H9 (cell line): ENCODE measurements around the gene HPD. TPM values are rescaled to one million over a fixed set of nuclear protein-coding genes. Genes with fewer than 3 reads are reported as not detected.
A peak's percentile ranks its signal among the peaks of the same experiment; 100 is the strongest.

Experiments used
- DNase-seq: peaks from one replicate; pipeline ENCODE4 v3.0.0-alpha.2; 2017
- H2AFZ ChIP-seq: one replicate; pipeline ENCODE4 v1.6.1; 2013; ENCODE audit warnings: mild to moderate bottlenecking, low read length, control low read depth, moderate library complexity
- H2AK5ac ChIP-seq: 2 replicates; pipeline ENCODE4 v1.6.1; 2013; ENCODE audit warnings: low read length, control low read depth, mixed read lengths; ENCODE audit not compliant: insufficient read length
- H2BK120ac ChIP-seq: one replicate; pipeline ENCODE4 v1.6.1; 2013; ENCODE audit warnings: low read depth, mild to moderate bottlenecking, low read length, control low read depth, inconsistent platforms; ENCODE audit not compliant: poor library complexity, severe bottlenecking
- H2BK12ac ChIP-seq: 2 replicates; pipeline ENCODE4 v1.6.1; 2013; ENCODE audit warnings: low read length, control low read depth, mixed read lengths, low read depth; ENCODE audit not compliant: insufficient read length
- H2BK15ac ChIP-seq: 2 replicates; pipeline ENCODE4 v1.6.1; 2013; ENCODE audit warnings: low read depth, low read length, control low read depth
- H2BK20ac ChIP-seq: one replicate; pipeline ENCODE4 v1.6.1; 2013; ENCODE audit warnings: low read depth, mild to moderate bottlenecking, low read length, control low read depth, inconsistent platforms; ENCODE audit not compliant: poor library complexity, severe bottlenecking
- H2BK5ac ChIP-seq: 2 replicates; pipeline ENCODE4 v1.6.1; 2013; ENCODE audit warnings: low read length, control low read depth, mixed read lengths; ENCODE audit not compliant: insufficient read length
- H3K14ac ChIP-seq: 2 replicates; pipeline ENCODE4 v1.6.1; 2013; ENCODE audit warnings: low read length, control low read depth; ENCODE audit not compliant: insufficient read depth
- H3K18ac ChIP-seq: 2 replicates; pipeline ENCODE4 v1.6.1; 2013; ENCODE audit warnings: low read depth, mild to moderate bottlenecking, mixed read lengths, low read length, control low read depth; ENCODE audit not compliant: insufficient read length
- H3K23ac ChIP-seq: 2 replicates; pipeline ENCODE4 v1.6.1; 2013; ENCODE audit warnings: low read length, control low read depth, mixed read lengths, low read depth; ENCODE audit not compliant: insufficient read length
- H3K23me2 ChIP-seq: 2 replicates; pipeline ENCODE4 v1.6.1; 2013; ENCODE audit warnings: low read depth, mild to moderate bottlenecking, mixed read lengths, low read length, control low read depth; ENCODE audit not compliant: insufficient read length, poor library complexity, severe bottlenecking
- H3K27ac ChIP-seq: 2 replicates; pipeline ENCODE4 v1.5.1; 2013; ENCODE audit warnings: low read length, control low read depth, mixed read lengths, low read depth; ENCODE audit not compliant: insufficient read length
- H3K27me3 ChIP-seq: 2 replicates; pipeline ENCODE4 v1.6.1; 2013; ENCODE audit warnings: low read length, control low read depth, inconsistent platforms; ENCODE audit not compliant: insufficient read depth
- H3K4ac ChIP-seq: 2 replicates; pipeline ENCODE4 v1.6.1; 2013; ENCODE audit warnings: low read depth, mild to moderate bottlenecking, control low read depth, inconsistent platforms, low read length, moderate library complexity
- H3K4me1 ChIP-seq: 2 replicates; pipeline ENCODE4 v1.6.1; 2013; ENCODE audit warnings: low read length, control low read depth, inconsistent platforms; ENCODE audit not compliant: insufficient read depth
- H3K4me2 ChIP-seq: 2 replicates; pipeline ENCODE4 v1.6.1; 2013; ENCODE audit warnings: low read length, control low read depth, mixed read lengths; ENCODE audit not compliant: insufficient read length, insufficient read depth
- H3K56ac ChIP-seq: 2 replicates; pipeline ENCODE4 v1.6.1; 2013; ENCODE audit warnings: low read depth, mild to moderate bottlenecking, mixed read lengths, low read length, control low read depth; ENCODE audit not compliant: insufficient read length
- H3K79me1 ChIP-seq: 2 replicates; pipeline ENCODE4 v1.6.1; 2013; ENCODE audit warnings: low read depth, mild to moderate bottlenecking, moderate library complexity, low read length, control low read depth, inconsistent platforms; ENCODE audit not compliant: insufficient read depth, poor library complexity, severe bottlenecking
- H3K79me2 ChIP-seq: 2 replicates; pipeline ENCODE4 v1.6.1; 2013; ENCODE audit warnings: low read length, control low read depth, inconsistent platforms; ENCODE audit not compliant: insufficient read depth
- H3K9ac ChIP-seq: 2 replicates; pipeline ENCODE4 v1.6.1; 2013; ENCODE audit warnings: low read length, control low read depth, mixed read lengths; ENCODE audit not compliant: insufficient read length; ENCODE audit errors: extremely low read depth
- H3K9me3 ChIP-seq: one replicate; pipeline ENCODE4 v1.6.1; 2013; ENCODE audit warnings: low read depth, low read length, inconsistent platforms; ENCODE audit not compliant: control insufficient read depth
- H3T11ph ChIP-seq: one replicate; pipeline ENCODE4 v1.6.1; 2013; ENCODE audit warnings: mild to moderate bottlenecking, low read length, control low read depth, inconsistent platforms
- H4K20me1 ChIP-seq: one replicate; pipeline ENCODE4 v1.6.1; 2013; ENCODE audit not compliant: control insufficient read depth, insufficient read length, insufficient read depth
- H4K5ac ChIP-seq: 2 replicates; pipeline ENCODE4 v1.6.1; 2013; ENCODE audit warnings: low read depth, mild to moderate bottlenecking, mixed read lengths, low read length, control low read depth; ENCODE audit not compliant: insufficient read length
- H4K8ac ChIP-seq: replicated peaks from 2 replicates; pipeline ENCODE4 v1.6.1; 2013; ENCODE audit warnings: low read length, control low read depth, mixed read lengths, low read depth; ENCODE audit not compliant: insufficient read length
- H4K91ac ChIP-seq: 2 replicates; pipeline ENCODE4 v1.6.1; 2013; ENCODE audit warnings: low read depth, mild to moderate bottlenecking, moderate library complexity, mixed read lengths, low read length, control low read depth; ENCODE audit not compliant: insufficient read length
- H3K27ac Mint-ChIP-seq, 3 experiments: 2 replicates in 2 of 3; 3 replicates in 1 of 3; pipeline ENCODE4 v1.8.0; 2020 to 2021; ENCODE audit warnings: mixed read lengths in 3 of 3, mild to moderate bottlenecking in 1 of 3, moderate library complexity in 1 of 3
- H3K27me3 Mint-ChIP-seq: 2 replicates; pipeline ENCODE4 v1.8.0; 2021; ENCODE audit warnings: low read depth, mild to moderate bottlenecking, moderate library complexity, mixed read lengths
- H3K36me3 Mint-ChIP-seq, 3 experiments: 2 replicates in 2 of 3; 3 replicates in 1 of 3; pipeline ENCODE4 v1.8.0; 2020 to 2021; ENCODE audit warnings: low read depth in 3 of 3, mixed read lengths in 3 of 3; ENCODE audit not compliant: insufficient read depth in 1 of 3
- H3K4me1 Mint-ChIP-seq, 2 experiments: 2 replicates each; pipeline ENCODE4 v1.8.0; 2020; ENCODE audit warnings: mixed read lengths in 2 of 2
- H3K4me3 Mint-ChIP-seq, 2 experiments: 2 replicates in 1 of 2; 3 replicates in 1 of 2; pipeline ENCODE4 v1.8.0; 2020 to 2021; ENCODE audit warnings: mild to moderate bottlenecking in 2 of 2, mixed read lengths in 2 of 2, moderate library complexity in 1 of 2
- H3K9me3 Mint-ChIP-seq, 2 experiments: 2 replicates in 1 of 2; 3 replicates in 1 of 2; pipeline ENCODE4 v1.8.0; 2020; ENCODE audit warnings: mild to moderate bottlenecking in 2 of 2, mixed read lengths in 2 of 2, moderate library complexity in 1 of 2
- CTCF ChIP-seq: fragments of 200-600 bp; sonication (generic); conservative IDR thresholded peaks from 3 replicates; pipeline ENCODE4 v1.8.0; 2021; ENCODE audit warnings: antibody characterized with exemption, mild to moderate bottlenecking
- WGBS: extraction: QIAGEN DNeasy Blood & Tissue Kit; methylation state at CpG from one replicate; pipeline ENCODE4 v1.1.7; 2013; ENCODE audit warnings: missing lambda C conversion rate, low lambda C conversion rate, mixed read lengths; ENCODE audit not compliant: insufficient read length; ENCODE audit errors: extremely low coverage; 5-methylcytosine and 5-hydroxymethylcytosine counted together
- total RNA-seq: library from RNA; stranded (reverse); gene quantifications from 2 replicates; pipeline ENCODE4 v1.2.1, GENCODE V29; 2021

HPD gene
- total RNA-seq, 1 experiment from 2014 or later = not detected

DNA sequence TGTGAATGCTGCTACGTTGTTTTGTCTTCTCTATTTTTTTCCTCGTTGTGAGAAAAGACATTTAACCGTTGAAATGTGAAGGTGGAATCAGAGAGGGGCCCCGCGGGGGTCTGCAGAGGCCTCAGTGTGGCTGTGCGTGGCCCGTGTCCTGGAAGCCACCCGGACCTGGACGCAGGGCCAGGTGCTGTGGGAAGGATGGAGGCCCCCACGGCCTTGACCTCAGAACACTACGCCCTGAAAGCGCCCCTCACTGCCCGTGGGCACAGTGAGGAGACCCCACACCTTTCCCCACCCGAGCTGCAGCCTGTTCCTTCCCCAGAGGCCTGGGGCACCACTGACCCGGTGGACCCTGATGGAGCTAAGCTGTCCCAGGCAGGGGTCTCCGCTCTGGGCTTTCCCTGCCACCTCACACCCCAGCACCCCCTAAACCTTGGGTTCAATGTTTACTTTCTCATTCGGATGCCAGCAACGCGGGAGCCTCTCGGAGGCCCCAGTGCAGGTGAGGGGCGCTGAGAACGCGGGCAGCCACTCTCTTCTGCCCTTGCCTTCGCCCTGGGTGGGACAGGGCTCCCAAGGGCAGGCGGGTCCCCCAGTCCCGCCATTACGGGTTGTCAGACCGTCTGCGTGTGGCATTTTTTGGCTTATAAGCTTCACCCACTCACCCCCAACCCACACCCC, 27.9 kb downstream of the HPD start:
- Histone ChIP-seq H2BK15ac (no peak overlapping the region), H3K27ac (no peak overlapping the region), H3K27me3 (no peaks in the 10 kb centered on the region), H4K5ac (no peak overlapping the region), H4K91ac (no peak overlapping the region), H3K14ac (no peak overlapping the region), H3K23me2 (no peaks in the 10 kb centered on the region), H3K79me2 (no peaks in the 10 kb centered on the region), H3K4me2 (no peak overlapping the region), H2BK12ac (no peak overlapping the region), H3K4ac (no peak overlapping the region), H4K8ac (no peak overlapping the region), H3K9ac (no peak overlapping the region), H2BK120ac (no peak overlapping the region), H3K56ac (no peak overlapping the region), H4K20me1 (no peaks in the 10 kb centered on the region), H2BK5ac (no peak overlapping the region), H3K4me1 (no peaks in the 10 kb centered on the region), H2AK5ac (no peak overlapping the region), H3K23ac (no peak overlapping the region), H3K18ac (no peak overlapping the region), H2AFZ (no peak overlapping the region), H3K79me1 (no peaks in the 10 kb centered on the region), H2BK20ac (no peak overlapping the region), H3T11ph (no peak overlapping the region), H3K9me3 (no peaks in the 10 kb centered on the region)
- Mint-ChIP-seq H3K27ac (peak overlapping the region in 1 of 3 experiments; percentile 90; a peak in 2 of 7 replicates), H3K4me3 (no peak overlapping the region), H3K4me1 (peaks cover 0 to 8% of the 10 kb centered on the region in 2 experiments; a peak in 1 of 4 replicates), H3K36me3 (peaks cover 24 to 61% (median 58%) of the 10 kb centered on the region in 3 experiments; a peak in 6 of 7 replicates), H3K9me3 (no peaks in the 10 kb centered on the region; a peak in 1 of 5 replicates), H3K27me3 (no peaks in the 10 kb centered on the region)
- TF ChIP-seq CTCF = no peak
- no CpG with 5 or more reads among the region's 29 CpGs for WGBS
- DNase-seq = peak; percentile 20
